Measurements from ENCODE around the gene CCDC3.

DNA sequence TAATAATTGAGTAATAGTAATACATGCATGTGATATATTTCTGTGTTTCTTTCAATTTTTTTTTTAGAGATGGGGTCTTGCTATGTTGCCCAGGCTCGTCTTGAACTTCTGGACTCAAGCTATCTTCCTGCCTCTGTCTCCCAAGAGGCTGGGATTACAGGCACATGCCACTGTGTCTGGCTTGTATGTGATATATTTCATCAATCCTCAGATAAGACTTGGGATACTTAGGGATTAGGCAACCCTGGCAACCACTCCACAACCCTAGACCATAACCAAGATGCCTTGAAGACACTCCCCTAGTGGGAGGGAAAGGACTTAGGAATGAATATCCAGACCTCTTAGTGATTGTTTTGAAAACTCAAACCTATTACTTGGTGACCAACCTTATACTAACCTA, 154.8 kb downstream of the CCDC3 start:
- TF ChIP-seq, protein P1, sequence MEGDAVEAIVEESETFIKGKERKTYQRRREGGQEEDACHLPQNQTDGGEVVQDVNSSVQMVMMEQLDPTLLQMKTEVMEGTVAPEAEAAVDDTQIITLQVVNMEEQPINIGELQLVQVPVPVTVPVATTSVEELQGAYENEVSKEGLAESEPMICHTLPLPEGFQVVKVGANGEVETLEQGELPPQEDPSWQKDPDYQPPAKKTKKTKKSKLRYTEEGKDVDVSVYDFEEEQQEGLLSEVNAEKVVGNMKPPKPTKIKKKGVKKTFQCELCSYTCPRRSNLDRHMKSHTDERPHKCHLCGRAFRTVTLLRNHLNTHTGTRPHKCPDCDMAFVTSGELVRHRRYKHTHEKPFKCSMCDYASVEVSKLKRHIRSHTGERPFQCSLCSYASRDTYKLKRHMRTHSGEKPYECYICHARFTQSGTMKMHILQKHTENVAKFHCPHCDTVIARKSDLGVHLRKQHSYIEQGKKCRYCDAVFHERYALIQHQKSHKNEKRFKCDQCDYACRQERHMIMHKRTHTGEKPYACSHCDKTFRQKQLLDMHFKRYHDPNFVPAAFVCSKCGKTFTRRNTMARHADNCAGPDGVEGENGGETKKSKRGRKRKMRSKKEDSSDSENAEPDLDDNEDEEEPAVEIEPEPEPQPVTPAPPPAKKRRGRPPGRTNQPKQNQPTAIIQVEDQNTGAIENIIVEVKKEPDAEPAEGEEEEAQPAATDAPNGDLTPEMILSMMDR (IDR thresholded peaks at IDR 0.05): no peak
- TF ChIP-seq POLR2A (IDR thresholded peaks at IDR 0.05): no peak

Measured in right lobe of liver (tissue), 4 donors.